Calu3 (cell line): Measurements from ENCODE around the gene MMP20. TPM values are rescaled to one million over a fixed set of nuclear protein-coding genes. Genes with fewer than 3 reads are reported as not detected.

Experiments used
- BruUV-seq: library from RNA; stranded (reverse); fragments of 400-500 nt; replicated peaks from 2 replicates; lab custom pipeline; 2021; lab: Mats Ljungman, UMichigan
- CTCF ChIA-PET: fragments of 300-600 bp; sonication (Branson Sonifier 250); formaldehyde crosslinking; loops from one replicate; lab custom pipeline; 2022; ENCODE audit warnings: antibody characterized with exemption; lab: Charles Lee
- DNase-seq: peaks from one replicate; pipeline ENCODE4 v3.0.0; 2022
- H3K27ac Mint-ChIP-seq: one replicate; pipeline ENCODE4 v1.8.0; 2022; ENCODE audit warnings: mixed read lengths; ENCODE audit not compliant: unreplicated experiment
- H3K27me3 Mint-ChIP-seq: one replicate; pipeline ENCODE4 v1.8.0; 2022; ENCODE audit warnings: mixed read lengths; ENCODE audit not compliant: unreplicated experiment
- H3K36me3 Mint-ChIP-seq: one replicate; pipeline ENCODE4 v1.8.0; 2022; ENCODE audit warnings: mild to moderate bottlenecking, moderate library complexity, mixed read lengths; ENCODE audit not compliant: insufficient read depth, unreplicated experiment
- H3K4me1 Mint-ChIP-seq: one replicate; pipeline ENCODE4 v1.8.0; 2022; ENCODE audit warnings: mild to moderate bottlenecking, low read depth, mixed read lengths; ENCODE audit not compliant: unreplicated experiment
- H3K4me3 Mint-ChIP-seq: one replicate; pipeline ENCODE4 v1.8.0; 2022; ENCODE audit warnings: mild to moderate bottlenecking, low read depth, moderate library complexity, mixed read lengths; ENCODE audit not compliant: unreplicated experiment
- H3K9me3 Mint-ChIP-seq: one replicate; pipeline ENCODE4 v1.8.0; 2022; ENCODE audit warnings: low read depth, mixed read lengths; ENCODE audit not compliant: unreplicated experiment
- intact Hi-C: fragments of 100-400 bp; cut with micrococcal nuclease; formaldehyde crosslinking; loops from one replicate; pipeline ENCODE4 v1.10.0; 2022; ENCODE audit not compliant: unreplicated experiment
- total RNA-seq: library from RNA; stranded (reverse); gene quantifications from 2 replicates; pipeline ENCODE4 v1.2.3, GENCODE V29; 2022
- TF ChIP-seq, protein P1 (sequence below): fragments of 200-600 bp; IDR thresholded peaks from one replicate; pipeline ENCODE4 v1.8.0; 2022; ENCODE audit warnings: antibody characterized with exemption; ENCODE audit not compliant: unreplicated experiment

Gene MMP20
- total RNA-seq, 1 experiment from 2014 or later = not detected

DNA sequence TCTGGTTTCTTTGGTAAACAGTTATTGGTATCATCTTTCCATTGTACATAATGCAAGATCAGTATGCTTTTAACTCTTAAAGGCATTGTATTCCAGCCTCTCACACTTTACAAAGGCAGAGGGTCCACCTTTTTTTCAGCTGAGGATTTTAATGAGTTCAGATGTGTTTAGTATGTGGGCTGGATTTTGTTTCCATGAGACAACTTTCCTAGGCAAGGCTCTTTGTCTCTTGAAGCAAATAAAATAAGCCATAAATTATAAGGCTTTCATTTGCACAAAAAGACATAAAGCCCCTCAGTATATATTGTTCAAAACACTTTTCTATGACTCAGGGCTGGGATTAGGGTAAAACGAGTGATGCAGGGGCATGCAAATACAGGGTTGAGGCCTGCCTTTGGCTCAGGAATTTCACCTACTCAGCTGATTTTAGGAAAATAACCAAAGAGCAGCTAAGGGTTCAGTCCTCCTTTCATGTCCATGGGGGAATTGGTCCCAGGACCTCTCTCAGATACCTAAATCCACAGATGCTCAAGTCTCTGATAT is 7.6 kb downstream of the MMP20 start:
- intact Hi-C loops = no loop called here
- H3K9me3 Mint-ChIP-seq = no peaks in the 10 kb centered on the region
- TF ChIP-seq, protein P1, sequence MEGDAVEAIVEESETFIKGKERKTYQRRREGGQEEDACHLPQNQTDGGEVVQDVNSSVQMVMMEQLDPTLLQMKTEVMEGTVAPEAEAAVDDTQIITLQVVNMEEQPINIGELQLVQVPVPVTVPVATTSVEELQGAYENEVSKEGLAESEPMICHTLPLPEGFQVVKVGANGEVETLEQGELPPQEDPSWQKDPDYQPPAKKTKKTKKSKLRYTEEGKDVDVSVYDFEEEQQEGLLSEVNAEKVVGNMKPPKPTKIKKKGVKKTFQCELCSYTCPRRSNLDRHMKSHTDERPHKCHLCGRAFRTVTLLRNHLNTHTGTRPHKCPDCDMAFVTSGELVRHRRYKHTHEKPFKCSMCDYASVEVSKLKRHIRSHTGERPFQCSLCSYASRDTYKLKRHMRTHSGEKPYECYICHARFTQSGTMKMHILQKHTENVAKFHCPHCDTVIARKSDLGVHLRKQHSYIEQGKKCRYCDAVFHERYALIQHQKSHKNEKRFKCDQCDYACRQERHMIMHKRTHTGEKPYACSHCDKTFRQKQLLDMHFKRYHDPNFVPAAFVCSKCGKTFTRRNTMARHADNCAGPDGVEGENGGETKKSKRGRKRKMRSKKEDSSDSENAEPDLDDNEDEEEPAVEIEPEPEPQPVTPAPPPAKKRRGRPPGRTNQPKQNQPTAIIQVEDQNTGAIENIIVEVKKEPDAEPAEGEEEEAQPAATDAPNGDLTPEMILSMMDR = no peak
- no peaks in the 10 kb centered on the region for H3K27me3 Mint-ChIP-seq
- BruUV-seq = no TSS peak
- H3K4me1 Mint-ChIP-seq = peaks cover 26% of the 10 kb centered on the region
- no peak overlapping the region for H3K4me3 Mint-ChIP-seq
- no peak overlapping the region for H3K27ac Mint-ChIP-seq
- DNase-seq = no peak
- no peaks in the 10 kb centered on the region for H3K36me3 Mint-ChIP-seq
- CTCF ChIA-PET = no interaction called here

DNA sequence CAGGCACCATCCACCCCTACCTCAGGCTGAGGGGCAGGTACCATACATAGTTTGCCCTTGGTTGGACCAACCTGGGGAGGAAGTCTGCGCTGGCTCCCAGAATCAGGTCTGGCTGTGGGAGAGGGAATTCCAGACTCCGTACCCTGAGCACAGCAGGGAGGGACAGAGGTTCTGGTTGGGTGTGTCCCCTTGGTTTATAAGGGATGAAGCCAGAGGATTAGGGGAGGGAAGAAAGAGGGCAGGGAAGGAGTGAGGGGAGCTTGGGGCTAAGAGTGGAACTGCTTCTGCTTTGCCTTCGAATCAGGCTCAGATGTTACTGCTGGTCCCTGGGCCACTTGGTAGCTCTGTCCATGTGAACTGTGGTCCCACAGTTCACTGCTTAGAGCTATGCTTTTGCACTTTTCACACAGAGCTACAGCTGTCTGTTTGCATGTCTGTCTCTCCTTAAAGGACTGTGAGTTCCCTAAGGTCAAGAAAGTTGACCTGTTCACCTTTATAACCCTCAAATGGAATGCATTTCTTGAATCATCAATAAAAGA is 9.2 kb downstream of the MMP20 start:
- intact Hi-C loops = loop anchor here (2.0 kb wide), 1 partner anchor 51 kb away; no protein-coding TSS in a partner anchor
- CTCF ChIA-PET = interaction anchor here (0.7 to 1.0 kb wide), 3 partner anchors 47 to 89 kb away, joined by 3 read pairs; no protein-coding TSS in a partner anchor
- H3K4me3 Mint-ChIP-seq = no peak overlapping the region

DNA sequence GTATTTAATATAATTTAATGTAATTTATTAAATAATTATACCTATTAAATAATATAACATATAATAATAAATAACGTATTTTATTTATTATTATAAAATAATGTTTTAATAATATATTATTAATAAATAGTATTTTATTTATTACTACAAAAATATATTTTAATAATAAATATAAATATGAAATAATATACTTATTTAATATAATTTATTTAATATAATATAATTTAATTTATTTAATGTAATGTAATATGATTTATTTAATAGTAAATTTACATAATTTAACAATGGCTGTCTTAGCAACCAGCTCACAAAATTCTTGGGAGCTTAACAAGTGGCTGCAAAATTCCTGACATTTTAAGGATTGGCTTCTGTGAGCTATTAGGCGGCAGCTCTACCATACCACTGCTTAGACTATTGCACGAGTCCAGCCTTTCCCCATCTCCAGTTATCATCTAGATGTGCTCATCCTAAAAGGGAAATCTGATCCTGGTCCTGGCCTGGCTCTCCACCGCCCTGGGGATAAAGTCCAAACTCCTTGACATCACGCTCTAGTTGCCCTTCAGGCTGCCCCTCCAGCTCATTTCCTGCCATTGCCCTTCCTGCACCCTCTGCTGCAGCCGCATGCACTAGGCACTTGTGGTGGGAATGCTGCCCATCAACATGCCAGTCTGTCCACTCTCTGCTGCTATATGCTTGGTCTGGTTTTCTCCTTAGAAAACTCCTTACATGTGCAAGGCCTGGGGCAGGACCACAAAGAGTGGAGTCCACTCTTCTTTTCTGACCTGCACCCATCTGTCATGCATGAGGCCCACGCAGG is 9.8 kb downstream of the MMP20 start:
- no peak for DNase-seq
- Mint-ChIP-seq H3K27ac (no peak overlapping the region), H3K4me3 (no peak overlapping the region), H3K27me3 (no peaks in the 10 kb centered on the region), H3K9me3 (no peaks in the 10 kb centered on the region), H3K36me3 (no peaks in the 10 kb centered on the region), H3K4me1 (peaks cover 35% of the 10 kb centered on the region)
- intact Hi-C loops = loop anchor here (2.0 kb wide), 1 partner anchor 52 kb away; no protein-coding TSS in a partner anchor
- CTCF ChIA-PET = interaction anchor here (0.9 to 1.0 kb wide), 2 partner anchors 51 to 88 kb away, joined by 3 read pairs; no protein-coding TSS in a partner anchor
- TF ChIP-seq, protein P1 = no peak
- BruUV-seq = no TSS peak

More for the DNA sequence above, 9.2 kb downstream of the MMP20 start:
- Mint-ChIP-seq H3K36me3 (no peaks in the 10 kb centered on the region), H3K9me3 (no peaks in the 10 kb centered on the region), H3K4me1 (peaks cover 31% of the 10 kb centered on the region), H3K27me3 (no peaks in the 10 kb centered on the region), H3K27ac (no peak overlapping the region)
- no TSS peak for BruUV-seq
- DNase-seq = no peak
- TF ChIP-seq, protein P1 = no peak

DNA sequence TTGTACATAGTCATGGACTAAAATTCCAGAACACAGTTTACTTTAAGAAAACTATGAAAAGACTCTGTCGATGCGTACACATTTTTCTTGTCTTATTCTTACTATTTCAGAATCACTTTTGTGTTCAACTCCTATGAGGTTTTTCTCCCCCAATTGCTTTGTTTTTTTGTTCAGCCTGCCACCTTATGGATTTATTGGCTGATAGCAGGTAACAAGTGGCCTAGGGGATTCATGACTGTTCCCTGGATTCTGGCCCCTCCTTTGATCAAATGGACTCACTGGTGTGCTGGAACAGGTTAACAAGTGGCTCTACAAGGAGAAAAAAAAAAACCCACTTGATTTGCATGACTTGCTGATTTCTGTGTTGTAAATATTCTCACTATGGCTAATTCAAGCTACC is 10.6 kb downstream of the MMP20 start:
- Mint-ChIP-seq H3K36me3 (no peaks in the 10 kb centered on the region), H3K4me1 (peaks cover 35% of the 10 kb centered on the region), H3K9me3 (no peaks in the 10 kb centered on the region), H3K27me3 (no peaks in the 10 kb centered on the region), H3K4me3 (no peak overlapping the region), H3K27ac (no peak overlapping the region)
- DNase-seq = no peak
- TF ChIP-seq, protein P1 = no peak
- BruUV-seq = no TSS peak
- intact Hi-C loops = loop anchor here (2.0 to 5.0 kb wide), 4 partner anchors 52 to 327 kb away; no protein-coding TSS in a partner anchor
- CTCF ChIA-PET = interaction anchor here (2.0 to 2.6 kb wide), 2 partner anchors 52 to 223 kb away, joined by 15 to 16 read pairs; no protein-coding TSS in a partner anchor
